SK-N-MC (cell line): ENCODE results near the gene ABCB8.

Experiments
- EZH2 ChIP-seq: fragments of 200-600 bp; sonication (generic); IDR thresholded peaks from one replicate; pipeline ENCODE4 v1.6.1; 2017; ENCODE audit warnings: antibody characterized with exemption
- FOXP2 ChIP-seq: optimal IDR thresholded peaks from 2 replicates; pipeline ENCODE3; 2011; ENCODE audit warnings: mild to moderate bottlenecking, moderate library complexity; ENCODE audit not compliant: insufficient read depth; ENCODE audit errors: extremely low read length, control extremely low read depth
- POLR2AphosphoS5 ChIP-seq: IDR thresholded peaks from 2 replicates; pipeline ENCODE4 v1.6.1; 2012; ENCODE audit warnings: mild to moderate bottlenecking, low read depth, low read length, borderline replicate concordance

DNA sequence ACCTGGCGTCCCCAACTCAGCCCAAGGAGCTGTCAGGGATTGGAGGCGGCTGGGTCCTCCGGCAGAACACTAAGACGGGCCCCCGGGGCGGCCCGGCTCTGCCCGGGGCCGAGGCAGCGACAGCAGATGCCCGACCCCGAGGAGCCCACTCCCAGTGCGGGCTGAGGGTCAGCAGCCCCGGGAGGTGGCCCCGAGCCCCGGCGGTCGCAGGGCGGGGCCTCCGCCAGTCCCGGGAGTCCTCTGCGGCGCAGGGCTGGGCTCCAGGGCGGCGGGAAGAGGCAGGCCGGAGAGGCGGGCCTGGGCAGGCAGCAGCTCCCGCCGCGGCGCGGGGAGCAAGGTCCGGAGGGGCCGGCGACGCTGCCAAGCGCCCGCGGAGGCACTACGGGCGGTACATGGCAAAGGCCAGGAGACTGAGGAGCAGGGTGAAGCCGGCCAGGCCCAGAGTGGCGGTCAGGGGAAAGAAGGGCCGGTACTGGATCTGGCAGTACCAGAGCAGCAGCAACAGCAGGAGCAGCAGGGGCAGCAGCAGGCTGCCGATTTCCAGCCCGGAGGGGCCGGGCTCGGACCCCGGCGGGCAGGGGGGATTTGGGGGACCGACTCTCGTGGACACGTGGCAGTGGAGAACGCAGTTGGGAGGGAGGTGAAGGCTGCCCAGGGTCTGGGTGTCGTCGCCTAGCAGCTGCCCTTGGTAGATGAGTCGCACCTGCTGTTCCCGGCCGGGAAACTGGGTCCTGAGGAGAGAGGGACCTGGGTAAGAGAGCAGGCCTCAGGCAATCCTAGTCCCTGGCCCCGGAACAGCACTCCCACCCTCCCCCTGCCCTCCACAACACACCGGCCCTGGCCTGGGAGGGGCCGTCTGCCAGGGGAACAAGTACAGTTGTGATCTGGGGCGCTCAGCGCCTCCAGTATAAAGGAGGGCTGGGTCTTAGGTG, 53.2 kb downstream of the ABCB8 start:
- TF ChIP-seq EZH2 (no peak), POLR2AphosphoS5 (no peak), FOXP2 (no peak)
